ENCODE results near the gene ETV5.

GRCh38 chr3:186044968-186045367 is 63.9 kb downstream of the ETV5 start:
- TF ChIP-seq, protein P1, sequence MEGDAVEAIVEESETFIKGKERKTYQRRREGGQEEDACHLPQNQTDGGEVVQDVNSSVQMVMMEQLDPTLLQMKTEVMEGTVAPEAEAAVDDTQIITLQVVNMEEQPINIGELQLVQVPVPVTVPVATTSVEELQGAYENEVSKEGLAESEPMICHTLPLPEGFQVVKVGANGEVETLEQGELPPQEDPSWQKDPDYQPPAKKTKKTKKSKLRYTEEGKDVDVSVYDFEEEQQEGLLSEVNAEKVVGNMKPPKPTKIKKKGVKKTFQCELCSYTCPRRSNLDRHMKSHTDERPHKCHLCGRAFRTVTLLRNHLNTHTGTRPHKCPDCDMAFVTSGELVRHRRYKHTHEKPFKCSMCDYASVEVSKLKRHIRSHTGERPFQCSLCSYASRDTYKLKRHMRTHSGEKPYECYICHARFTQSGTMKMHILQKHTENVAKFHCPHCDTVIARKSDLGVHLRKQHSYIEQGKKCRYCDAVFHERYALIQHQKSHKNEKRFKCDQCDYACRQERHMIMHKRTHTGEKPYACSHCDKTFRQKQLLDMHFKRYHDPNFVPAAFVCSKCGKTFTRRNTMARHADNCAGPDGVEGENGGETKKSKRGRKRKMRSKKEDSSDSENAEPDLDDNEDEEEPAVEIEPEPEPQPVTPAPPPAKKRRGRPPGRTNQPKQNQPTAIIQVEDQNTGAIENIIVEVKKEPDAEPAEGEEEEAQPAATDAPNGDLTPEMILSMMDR (IDR thresholded peaks at IDR 0.05) = no peak
- TF ChIP-seq POLR2A (IDR thresholded peaks at IDR 0.05) = no peak

All from right lobe of liver (tissue), 4 donors.